GM10248 (cell line): ENCODE measurements around the gene KLHL29.

ENCODE experiments used
- CTCF ChIA-PET: fragments of 300-600 bp; sonication (Branson Sonifier 250); formaldehyde crosslinking; extraction: SDS; loops from one replicate; lab custom pipeline; 2021; ENCODE audit warnings: antibody characterized with exemption; lab: Yijun Ruan, JAX
- POLR2A ChIA-PET: fragments of 350-650 bp; sonication (Branson Sonifier 250); formaldehyde crosslinking; extraction: SDS; loops from one replicate; lab custom pipeline; 2020; ENCODE audit warnings: antibody characterized with exemption; lab: Yijun Ruan, JAX
- DNase-seq: peaks from one replicate; pipeline ENCODE4 v3.0.0; 2012; ENCODE audit errors: extremely low spot score
- CTCF ChIP-seq: IDR thresholded peaks from 2 replicates; pipeline ENCODE4 v1.5.1; 2012; ENCODE audit warnings: mild to moderate bottlenecking, low read depth; ENCODE audit errors: extremely low read depth, missing control alignments, control extremely low read depth

Gene KLHL29

GRCh38 chr2:23697256-23698075 is 312.5 kb downstream of the KLHL29 start:
- DNase-seq, result no peak
- CTCF ChIA-PET, result no interaction called here
- no peak for TF ChIP-seq CTCF
- POLR2A ChIA-PET, result no interaction called here

GRCh38 chr2:23698116-23698693 is 313.2 kb downstream of the KLHL29 start:
- POLR2A ChIA-PET, result no interaction called here
- TF ChIP-seq CTCF, result no peak
- DNase-seq, result no peak
- CTCF ChIA-PET, result no interaction called here

- TF ChIP-seq CTCF, result no peak
- no peak for DNase-seq
- ChIA-PET CTCF (interaction anchor here (1.6 kb wide), 1 partner anchor 20 kb away, joined by 4 read pairs; no protein-coding TSS in a partner anchor), POLR2A (no interaction called here)
Observed at GRCh38 chr2:23698721-23699579, 314.0 kb downstream of the KLHL29 start.

- DNase-seq, result no peak
- no peak for TF ChIP-seq CTCF
- POLR2A ChIA-PET, result no interaction called here
- CTCF ChIA-PET, result interaction anchor here (1.6 kb wide), 1 partner anchor 20 kb away, joined by 4 read pairs; no protein-coding TSS in a partner anchor
Observed at GRCh38 chr2:23699580-23699925, 314.6 kb downstream of the KLHL29 start.

GRCh38 chr2:23700627-23701026 is 315.6 kb downstream of the KLHL29 start:
- CTCF ChIA-PET, result interaction anchor here (1.6 kb wide), 1 partner anchor 19 kb away, joined by 4 read pairs; no protein-coding TSS in a partner anchor
- POLR2A ChIA-PET, result no interaction called here
- DNase-seq, result no peak
- TF ChIP-seq CTCF, result no peak

- no peak for TF ChIP-seq CTCF
- CTCF ChIA-PET, result interaction anchor here (0.6 to 4.3 kb wide), 3 partner anchors 19 to 381 kb away, joined by 3 to 11 read pairs (median 3); partner anchors contain the start of gene TP53I3
- POLR2A ChIA-PET, result no interaction called here
- DNase-seq, result no peak
Observed at GRCh38 chr2:23703037-23703582, 318.1 kb downstream of the KLHL29 start.
